Neural cell (in vitro differentiated cells): ENCODE results near the gene RNF225. TPM values are rescaled to one million over a fixed set of nuclear protein-coding genes. Genes with fewer than 3 reads are reported as not detected.

Experiments used
- H2AFZ ChIP-seq: fragments of 200-600, 300-800 bp; sonication (generic), shearing (Covaris generic); 2 replicates; pipeline ENCODE4 v1.6.0; 2014; ENCODE audit warnings: low read depth, mild to moderate bottlenecking, antibody characterized with exemption, low read length, moderate library complexity
- H3F3A ChIP-seq: fragments of 200-600 bp; shearing (Covaris generic); 2 replicates; pipeline ENCODE4 v1.6.1; 2016; ENCODE audit warnings: mild to moderate bottlenecking, moderate library complexity, mixed read lengths, antibody characterized with exemption, low read length; ENCODE audit not compliant: insufficient read depth, poor library complexity, severe bottlenecking
- H3K27ac ChIP-seq: fragments of 200-600, 300-800 bp; sonication (generic), shearing (Covaris generic); 2 replicates; pipeline ENCODE4 v1.5.1; 2014; ENCODE audit warnings: mild to moderate bottlenecking, low read length, moderate library complexity
- H3K27me3 ChIP-seq: fragments of 300-800, 200-600 bp; sonication (generic), shearing (Covaris generic); 2 replicates; pipeline ENCODE4 v1.6.0; 2014; ENCODE audit warnings: mild to moderate bottlenecking, low read depth, low read length, moderate library complexity; ENCODE audit not compliant: insufficient read depth
- H3K36me3 ChIP-seq: fragments of 300-800, 200-600 bp; sonication (generic), shearing (Covaris generic); 2 replicates; pipeline ENCODE4 v1.5.1; 2014; ENCODE audit warnings: mild to moderate bottlenecking, antibody characterized with exemption, low read length, moderate library complexity; ENCODE audit not compliant: insufficient read depth
- H3K4me2 ChIP-seq: fragments of 300-800, 200-600 bp; sonication (generic), shearing (Covaris generic); 2 replicates; pipeline ENCODE4 v1.6.0; 2014; ENCODE audit warnings: mild to moderate bottlenecking, low read length
- H3K4me3 ChIP-seq: fragments of 300-800, 200-600 bp; sonication (generic), shearing (Covaris generic); 2 replicates; pipeline ENCODE4 v1.5.1; 2014; ENCODE audit warnings: mild to moderate bottlenecking, low read length, moderate library complexity
- H3K79me2 ChIP-seq: fragments of 200-600 bp; shearing (Covaris generic); replicated peaks from 2 replicates; pipeline ENCODE4 v1.6.0; 2014; ENCODE audit warnings: mild to moderate bottlenecking, low read length, moderate library complexity; ENCODE audit not compliant: insufficient read depth
- H3K9ac ChIP-seq: fragments of 300-800, 200-600 bp; sonication (generic), shearing (Covaris generic); 2 replicates; pipeline ENCODE4 v1.6.1; 2016; ENCODE audit warnings: mild to moderate bottlenecking, low read length, mixed read lengths
- H3K9me2 ChIP-seq: fragments of 200-600 bp; shearing (Covaris generic); 2 replicates; pipeline ENCODE4 v1.6.1; 2016; ENCODE audit warnings: mild to moderate bottlenecking, low read length, mixed read lengths; ENCODE audit not compliant: insufficient read depth
- H3K9me3 ChIP-seq: fragments of 200-600, 300-800 bp; sonication (generic), shearing (Covaris generic); 2 replicates; pipeline ENCODE4 v1.6.1; 2016; ENCODE audit warnings: mild to moderate bottlenecking, mixed run types, low read length, moderate library complexity, mixed read lengths
- H4K20me1 ChIP-seq: fragments of 200-600 bp; shearing (Covaris generic); 2 replicates; pipeline ENCODE4 v1.6.1; 2016; ENCODE audit warnings: mild to moderate bottlenecking, mixed run types; ENCODE audit not compliant: insufficient read depth
- CTCF ChIP-seq: fragments of 450-650 bp; IDR thresholded peaks from 2 replicates; pipeline ENCODE4 v1.5.1; 2014; ENCODE audit warnings: antibody characterized with exemption, mild to moderate bottlenecking, moderate library complexity; ENCODE audit not compliant: poor library complexity, severe bottlenecking
- EP300 ChIP-seq: fragments of 450-650 bp; conservative IDR thresholded peaks from 2 replicates; pipeline ENCODE4 v1.6.1; 2014; ENCODE audit warnings: antibody characterized with exemption, mild to moderate bottlenecking, moderate library complexity; ENCODE audit not compliant: poor library complexity, severe bottlenecking
- EZH2 ChIP-seq: fragments of 200-600, 300-800 bp; shearing (Covaris generic), sonication (generic); IDR thresholded peaks from 2 replicates; pipeline ENCODE4 v1.6.1; 2014; ENCODE audit warnings: antibody characterized with exemption, low read length, borderline replicate concordance, mild to moderate bottlenecking; ENCODE audit not compliant: insufficient read depth, poor library complexity, severe bottlenecking
- MXI1 ChIP-seq: fragments of 450-650 bp; conservative IDR thresholded peaks from 2 replicates; pipeline ENCODE4 v1.6.1; 2014; ENCODE audit warnings: antibody characterized with exemption, mild to moderate bottlenecking; ENCODE audit not compliant: poor library complexity, severe bottlenecking
- POLR2AphosphoS5 ChIP-seq: IDR thresholded peaks from 2 replicates; pipeline ENCODE4 v1.6.1; 2012
- RAD21 ChIP-seq: fragments of 450-650 bp; conservative IDR thresholded peaks from 2 replicates; pipeline ENCODE4 v1.6.1; 2014; ENCODE audit warnings: antibody characterized with exemption, mild to moderate bottlenecking, moderate library complexity
- SMC3 ChIP-seq: fragments of 450-650 bp; conservative IDR thresholded peaks from 2 replicates; pipeline ENCODE4 v1.6.1; 2014; ENCODE audit warnings: antibody characterized with exemption, mild to moderate bottlenecking, moderate library complexity; ENCODE audit not compliant: poor library complexity
- TAF1 ChIP-seq: IDR thresholded peaks from 2 replicates; pipeline ENCODE4 v1.6.1; 2012; ENCODE audit warnings: low read depth
- polyA plus RNA-seq: library from polyadenylated mRNA; depleted of rRNA; stranded (reverse); fragments of >200 nt; gene quantifications from 2 replicates; pipeline ENCODE4 v1.2.3, GENCODE V29; 2014
- TF ChIP-seq, protein P1 (sequence below): IDR thresholded peaks from 2 replicates; pipeline ENCODE4 v1.6.1; 2012; ENCODE audit warnings: borderline replicate concordance

RNF225 gene
- polyA plus RNA-seq, 1 donor from 2014 or later = not detected

DNA sequence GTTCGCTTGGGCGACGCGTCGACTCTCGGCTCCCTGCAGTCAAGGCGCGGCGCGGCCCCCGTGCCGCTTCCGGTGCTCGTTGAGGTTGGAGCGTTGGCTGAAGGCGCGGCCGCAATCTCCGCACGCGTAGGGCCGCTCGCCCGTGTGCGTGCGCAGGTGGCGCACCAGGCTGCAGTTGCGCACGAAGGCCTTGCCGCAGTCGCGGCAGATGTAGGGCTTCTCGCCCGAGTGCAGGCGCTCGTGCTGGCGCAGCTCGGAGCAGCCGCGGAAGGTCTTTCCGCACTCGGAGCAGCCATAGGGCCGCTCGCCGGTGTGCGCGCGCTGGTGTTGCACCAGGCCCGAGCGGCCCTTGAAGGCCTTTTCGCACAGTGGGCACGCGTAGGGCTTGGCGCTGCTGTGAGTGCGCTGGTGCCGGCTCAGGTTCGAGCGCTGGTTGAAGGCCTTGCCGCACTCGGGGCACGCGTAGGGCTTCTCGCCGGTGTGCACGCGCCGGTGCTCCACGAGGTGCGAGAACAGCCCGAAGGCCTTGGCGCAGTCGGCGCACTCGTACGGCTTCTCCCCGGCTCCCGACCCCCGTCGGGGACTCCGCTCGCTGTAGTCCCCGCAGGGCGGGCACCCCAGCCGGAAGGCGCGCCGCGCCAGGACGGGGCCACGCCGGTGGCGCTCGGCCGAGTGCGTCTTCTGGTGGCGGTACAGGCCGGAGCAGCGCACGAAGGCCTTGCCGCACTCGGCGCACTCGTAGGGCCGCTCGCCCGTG lies 27.6 kb upstream of the RNF225 start:
- no peaks in the 10 kb centered on the region for H3F3A ChIP-seq
- no peaks in the 10 kb centered on the region for H3K9me2 ChIP-seq
- no peak for TF ChIP-seq RAD21
- TF ChIP-seq SMC3 = no peak
- no peak for TF ChIP-seq CTCF
- TF ChIP-seq TAF1 = no peak
- H3K9me3 ChIP-seq = no peaks in the 10 kb centered on the region
- no peaks in the 10 kb centered on the region for H3K36me3 ChIP-seq
- H3K4me3 ChIP-seq = no peak overlapping the region
- no peak overlapping the region for H3K4me2 ChIP-seq
- no peak overlapping the region for H3K27ac ChIP-seq
- H3K9ac ChIP-seq = no peak overlapping the region
- H2AFZ ChIP-seq = no peak overlapping the region
- no peaks in the 10 kb centered on the region for H3K27me3 ChIP-seq
- H3K79me2 ChIP-seq = no peaks in the 10 kb centered on the region
- H4K20me1 ChIP-seq = no peaks in the 10 kb centered on the region

- Histone ChIP-seq H4K20me1 (no peaks in the 10 kb centered on the region), H3K4me3 (no peak overlapping the region), H3K9me2 (no peaks in the 10 kb centered on the region), H3F3A (no peaks in the 10 kb centered on the region), H3K4me2 (no peak overlapping the region), H3K9me3 (no peaks in the 10 kb centered on the region), H3K36me3 (no peaks in the 10 kb centered on the region), H3K27me3 (no peaks in the 10 kb centered on the region), H3K9ac (no peak overlapping the region), H3K27ac (no peak overlapping the region), H2AFZ (no peak overlapping the region), H3K79me2 (no peaks in the 10 kb centered on the region)
- TF ChIP-seq TAF1 = no peak
- TF ChIP-seq EP300 = no peak
- TF ChIP-seq MXI1 = no peak
- TF ChIP-seq EZH2 = no peak
Measured at GRCh38 chr19:58368561-58369360, 26.7 kb upstream of the RNF225 start.

- no peaks in the 10 kb centered on the region for H4K20me1 ChIP-seq
- H3K9me2 ChIP-seq = no peaks in the 10 kb centered on the region
- no peaks in the 10 kb centered on the region for H3K79me2 ChIP-seq
- no peak overlapping the region for H3K27ac ChIP-seq
- no peaks in the 10 kb centered on the region for H3K27me3 ChIP-seq
- H3F3A ChIP-seq = no peaks in the 10 kb centered on the region
- TF ChIP-seq RAD21 (no peak), TAF1 (no peak), POLR2AphosphoS5 (no peak), EZH2 (no peak), MXI1 (no peak), CTCF (no peak), SMC3 (no peak)
- TF ChIP-seq, protein P1, sequence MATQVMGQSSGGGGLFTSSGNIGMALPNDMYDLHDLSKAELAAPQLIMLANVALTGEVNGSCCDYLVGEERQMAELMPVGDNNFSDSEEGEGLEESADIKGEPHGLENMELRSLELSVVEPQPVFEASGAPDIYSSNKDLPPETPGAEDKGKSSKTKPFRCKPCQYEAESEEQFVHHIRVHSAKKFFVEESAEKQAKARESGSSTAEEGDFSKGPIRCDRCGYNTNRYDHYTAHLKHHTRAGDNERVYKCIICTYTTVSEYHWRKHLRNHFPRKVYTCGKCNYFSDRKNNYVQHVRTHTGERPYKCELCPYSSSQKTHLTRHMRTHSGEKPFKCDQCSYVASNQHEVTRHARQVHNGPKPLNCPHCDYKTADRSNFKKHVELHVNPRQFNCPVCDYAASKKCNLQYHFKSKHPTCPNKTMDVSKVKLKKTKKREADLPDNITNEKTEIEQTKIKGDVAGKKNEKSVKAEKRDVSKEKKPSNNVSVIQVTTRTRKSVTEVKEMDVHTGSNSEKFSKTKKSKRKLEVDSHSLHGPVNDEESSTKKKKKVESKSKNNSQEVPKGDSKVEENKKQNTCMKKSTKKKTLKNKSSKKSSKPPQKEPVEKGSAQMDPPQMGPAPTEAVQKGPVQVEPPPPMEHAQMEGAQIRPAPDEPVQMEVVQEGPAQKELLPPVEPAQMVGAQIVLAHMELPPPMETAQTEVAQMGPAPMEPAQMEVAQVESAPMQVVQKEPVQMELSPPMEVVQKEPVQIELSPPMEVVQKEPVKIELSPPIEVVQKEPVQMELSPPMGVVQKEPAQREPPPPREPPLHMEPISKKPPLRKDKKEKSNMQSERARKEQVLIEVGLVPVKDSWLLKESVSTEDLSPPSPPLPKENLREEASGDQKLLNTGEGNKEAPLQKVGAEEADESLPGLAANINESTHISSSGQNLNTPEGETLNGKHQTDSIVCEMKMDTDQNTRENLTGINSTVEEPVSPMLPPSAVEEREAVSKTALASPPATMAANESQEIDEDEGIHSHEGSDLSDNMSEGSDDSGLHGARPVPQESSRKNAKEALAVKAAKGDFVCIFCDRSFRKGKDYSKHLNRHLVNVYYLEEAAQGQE = no peak
- no peak overlapping the region for H3K9ac ChIP-seq
- H3K9me3 ChIP-seq = no peaks in the 10 kb centered on the region
- H3K4me2 ChIP-seq = no peak overlapping the region
- no peaks in the 10 kb centered on the region for H3K36me3 ChIP-seq
- no peak overlapping the region for H3K4me3 ChIP-seq
- no peak overlapping the region for H2AFZ ChIP-seq
Measured at GRCh38 chr19:58372311-58373133, 22.9 kb upstream of the RNF225 start.
